GM18951 (cell line): ENCODE measurements around the gene SZT2.
"Not testable (repeated sequence)": the region's sequence is repeated elsewhere in the genome, so short reads cannot be mapped to it uniquely, and the experiment has no call there.

Source experiments
- POLR2A ChIP-seq: IDR thresholded peaks from 4 replicates; pipeline ENCODE4 v1.6.1; 2011; ENCODE audit warnings: mild to moderate bottlenecking; ENCODE audit not compliant: insufficient read length, insufficient read depth; ENCODE audit errors: extremely low read depth
- in situ Hi-C: fragments of 300-500 bp; cut with MboI; formaldehyde crosslinking; loops from one replicate; pipeline ENCODE4 v1.12.0; 2022; ENCODE audit warnings: low sequenced_read_pairs, mixed read lengths, inconsistent platforms; ENCODE audit not compliant: unreplicated experiment

The SZT2 gene

GRCh38 chr1:43455213-43455889 is 65.7 kb downstream of the SZT2 start:
- TF ChIP-seq POLR2A = no peak
- in situ Hi-C loops = no loop called here

DNA sequence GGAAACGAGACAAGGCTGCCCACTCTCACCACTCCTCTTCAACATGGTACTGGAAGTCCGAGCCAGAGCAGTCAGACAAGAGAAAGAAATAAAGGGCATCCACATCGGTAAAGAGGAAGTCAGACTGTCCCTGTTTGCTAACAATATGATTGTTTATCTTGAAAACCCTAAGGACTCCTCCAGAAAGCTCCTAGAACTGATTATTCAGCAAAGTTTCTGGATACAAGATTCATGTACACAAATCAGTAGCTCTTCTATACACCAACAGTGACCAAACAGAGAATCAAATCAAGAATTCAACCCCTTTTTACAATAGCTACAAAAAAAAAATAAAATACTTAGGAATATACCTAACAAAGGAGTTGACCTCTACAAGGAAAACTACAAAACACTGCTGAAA is 68.7 kb downstream of the SZT2 start:
- in situ Hi-C loops = not testable (repeated sequence)

DNA sequence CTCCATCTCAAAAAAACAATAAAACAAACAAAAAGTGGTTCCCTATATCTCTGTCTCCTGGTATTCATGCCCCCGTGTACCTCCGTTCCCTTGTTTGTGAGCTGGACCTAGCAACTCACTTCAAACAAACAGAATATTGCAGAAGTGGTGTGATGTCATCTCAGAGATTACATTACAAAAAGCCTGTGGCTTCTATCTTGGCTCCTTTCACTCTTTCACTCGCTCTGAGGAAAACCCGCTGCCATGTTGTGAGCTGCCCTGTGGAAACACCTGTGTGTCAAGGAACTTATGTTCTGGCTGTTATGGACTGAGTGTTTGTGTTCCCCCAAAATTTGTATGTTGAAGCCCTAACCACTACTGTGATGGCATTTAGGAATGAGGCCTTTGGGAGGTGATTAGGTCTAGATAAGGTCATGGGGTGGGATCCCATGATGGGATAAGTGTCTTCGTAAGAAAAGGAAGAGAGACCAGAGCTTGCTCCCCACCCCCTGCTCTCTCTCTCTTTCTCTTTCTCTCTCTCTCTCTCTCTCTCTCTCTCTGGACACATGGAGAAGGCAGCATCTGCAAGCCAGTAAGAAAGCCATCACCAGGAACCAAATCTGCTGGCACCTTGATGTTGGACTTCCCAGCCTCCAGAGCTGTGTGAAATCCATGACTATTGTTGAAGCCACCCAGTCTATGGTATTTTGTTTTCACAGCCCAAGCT is 71.4 kb downstream of the SZT2 start:
- in situ Hi-C loops = no loop called here
- TF ChIP-seq POLR2A = no peak

GRCh38 chr1:43463479-43463878 is 73.8 kb downstream of the SZT2 start:
- in situ Hi-C loops = no loop called here
- TF ChIP-seq POLR2A = no peak

GRCh38 chr1:43464681-43465504 is 75.2 kb downstream of the SZT2 start:
- in situ Hi-C loops = no loop called here
- no peak for TF ChIP-seq POLR2A

DNA sequence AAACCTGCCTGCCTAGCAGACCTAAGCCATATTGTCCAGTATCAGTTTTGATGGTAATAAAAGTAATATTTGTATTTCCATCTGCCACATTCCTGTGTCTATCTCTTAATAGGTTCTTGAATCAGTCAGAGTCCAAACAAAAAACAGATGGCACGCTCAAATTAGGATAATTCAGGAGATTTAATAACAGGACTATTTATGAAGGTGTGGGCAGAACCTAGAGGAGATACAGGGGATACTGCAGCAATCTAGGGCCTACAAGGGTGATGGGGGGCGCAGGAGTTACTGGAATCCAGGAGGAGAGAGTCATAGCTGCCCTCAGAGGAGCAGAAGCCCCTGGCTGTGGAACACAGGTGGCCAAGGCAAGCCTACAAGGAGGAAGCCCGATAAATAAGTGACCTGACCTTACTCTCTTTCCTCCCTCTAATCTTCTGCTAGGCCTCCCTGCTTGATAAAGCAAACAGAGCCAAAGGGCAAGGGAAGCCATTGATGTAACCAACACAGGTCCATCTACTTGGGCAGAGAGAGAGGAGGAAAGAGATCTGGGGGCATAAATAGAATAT is 75.9 kb downstream of the SZT2 start:
- in situ Hi-C loops = no loop called here
- no peak for TF ChIP-seq POLR2A

GRCh38 chr1:43466403-43466802 is 76.7 kb downstream of the SZT2 start:
- in situ Hi-C loops = no loop called here
- no peak for TF ChIP-seq POLR2A

DNA sequence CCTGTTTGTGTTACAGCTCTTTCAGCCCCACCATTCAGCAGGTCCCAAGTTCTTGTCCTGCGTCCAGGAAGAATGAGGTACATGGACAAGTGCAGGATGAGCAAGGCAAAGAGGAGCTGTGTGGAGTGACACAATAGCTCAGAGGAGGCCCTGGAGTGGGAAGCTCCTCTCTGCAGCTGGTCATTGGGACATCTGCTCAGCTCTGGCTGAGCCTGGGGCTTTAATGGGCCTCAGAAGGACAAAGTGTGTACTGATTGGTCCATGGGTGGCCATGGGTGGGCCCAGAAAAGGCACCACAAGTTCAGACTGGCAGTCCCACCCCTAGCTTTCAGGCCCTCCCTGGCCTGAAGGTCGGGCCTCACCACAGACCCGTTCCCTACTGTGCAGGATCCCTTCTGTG is 78.7 kb downstream of the SZT2 start:
- in situ Hi-C loops = no loop called here
- TF ChIP-seq POLR2A = no peak

DNA sequence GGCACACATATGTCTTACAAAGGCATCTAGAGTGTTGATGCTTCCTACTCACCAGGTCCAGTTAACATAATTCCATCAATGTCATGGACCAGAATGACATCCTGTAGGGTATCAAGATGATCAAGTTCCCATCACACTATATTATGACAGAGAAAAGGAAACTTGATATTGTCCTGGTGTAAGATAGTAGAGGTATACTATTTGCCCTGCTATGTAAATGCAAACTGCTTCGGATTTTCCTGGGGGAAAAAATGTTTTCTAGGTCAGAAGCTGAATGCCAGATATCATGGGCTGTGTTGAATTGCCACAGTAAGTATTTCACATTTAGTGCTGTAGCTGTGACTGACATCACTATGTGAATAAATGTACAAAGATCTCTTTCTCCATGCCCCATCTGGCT is 80.2 kb downstream of the SZT2 start:
- in situ Hi-C loops = no loop called here

DNA sequence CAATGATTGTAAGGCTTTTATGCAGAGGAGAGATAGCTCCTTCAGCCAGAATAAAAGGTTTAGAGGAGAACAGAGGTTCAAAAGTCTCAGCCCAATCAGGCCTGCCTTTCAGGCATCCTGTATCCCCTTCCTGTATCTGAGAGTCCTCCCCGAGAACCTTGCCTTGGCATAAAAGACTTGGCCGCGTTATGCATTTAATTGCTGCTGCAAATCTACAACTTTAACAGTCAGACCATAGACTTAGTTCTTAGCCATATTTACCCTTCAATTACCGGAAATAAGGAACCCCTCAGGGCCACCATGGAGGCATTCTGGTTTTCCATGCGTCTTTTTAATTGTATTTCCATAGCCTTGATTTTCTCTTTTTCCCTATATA is 82.4 kb downstream of the SZT2 start:
- in situ Hi-C loops = no loop called here

More for the DNA sequence above, 80.2 kb downstream of the SZT2 start:
- TF ChIP-seq POLR2A = no peak

DNA sequence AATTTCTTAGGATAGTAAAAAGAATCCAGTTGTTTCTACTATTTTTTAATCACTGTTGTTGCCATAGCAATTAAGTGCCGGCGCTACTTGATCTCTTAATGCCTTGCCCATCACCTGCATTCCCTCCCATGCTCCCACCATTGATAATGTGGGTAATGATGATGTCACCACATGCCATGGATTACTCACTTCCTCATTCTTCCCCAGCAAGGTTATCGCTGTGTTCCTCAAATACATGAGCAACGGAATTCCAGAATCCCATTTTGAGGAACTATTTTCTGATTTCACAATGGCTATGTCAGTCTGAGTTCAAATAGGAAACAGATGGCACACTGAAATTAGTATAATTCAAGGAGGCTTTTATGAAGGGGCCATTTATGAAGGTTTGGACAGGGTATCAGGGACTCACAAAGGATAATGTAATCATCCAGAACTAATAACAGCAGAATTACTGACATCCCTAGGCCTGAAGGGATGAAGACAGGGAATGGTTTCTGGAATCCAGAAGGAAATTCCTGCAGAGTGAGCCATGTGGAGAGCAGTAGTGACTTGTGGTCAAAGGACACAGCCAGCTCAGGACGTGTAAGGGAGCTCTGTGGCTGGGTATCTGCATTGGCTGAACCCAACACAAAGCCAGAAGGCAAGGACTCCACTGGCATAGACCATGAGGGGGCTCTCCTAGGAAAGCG is 82.9 kb downstream of the SZT2 start:
- in situ Hi-C loops = not testable (repeated sequence)

More for the DNA sequence above, 82.4 kb downstream of the SZT2 start:
- no peak for TF ChIP-seq POLR2A

DNA sequence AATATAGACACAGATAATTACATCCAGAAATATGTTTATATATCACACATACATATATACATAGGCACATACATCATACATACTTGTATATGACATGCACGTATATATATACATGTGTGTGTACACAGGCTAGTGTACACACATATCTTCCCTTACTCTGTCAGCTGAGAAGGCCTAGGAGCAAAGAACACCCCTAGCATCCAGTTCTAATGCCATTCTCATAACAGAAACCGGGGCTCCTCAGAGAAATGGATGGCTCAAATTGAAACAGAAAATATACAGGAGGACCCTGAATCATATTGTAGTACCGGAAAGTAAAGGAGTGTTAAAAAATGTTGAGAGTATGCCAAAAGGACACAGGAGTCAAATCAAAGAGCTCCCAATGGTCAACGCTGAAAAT is 83.8 kb downstream of the SZT2 start:
- in situ Hi-C loops = no loop called here
- TF ChIP-seq POLR2A = no peak

- in situ Hi-C loops = not testable (repeated sequence)
These were observed 86.1 kb downstream of the SZT2 start for GRCh38 chr1:43475611-43476401.

DNA sequence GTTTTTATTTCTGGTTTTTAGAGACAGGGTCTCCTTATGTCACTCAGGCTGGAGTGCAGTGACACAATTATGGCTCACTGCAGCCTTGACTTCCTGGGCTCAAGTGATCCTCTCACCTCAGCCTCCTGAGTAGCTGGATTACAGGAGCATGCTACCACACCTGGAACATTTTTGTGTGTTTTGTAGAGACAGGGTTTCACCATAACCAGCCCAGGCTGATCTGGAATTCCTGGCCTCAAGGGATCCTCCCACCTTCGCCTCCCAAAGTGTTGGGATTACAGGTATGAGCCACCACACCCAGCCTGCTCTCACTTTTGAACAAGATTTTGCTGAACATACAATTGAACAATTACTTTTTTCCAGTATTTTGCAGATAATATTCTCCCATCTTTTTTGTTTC is 88.0 kb downstream of the SZT2 start:
- no peak for TF ChIP-seq POLR2A
- in situ Hi-C loops = no loop called here
